NCI-H2196 (cell line): ENCODE data around the gene USH1G.
"Not testable (repeated sequence)": the region's sequence is repeated elsewhere in the genome, so short reads cannot be mapped to it uniquely, and the experiment has no call there.

Experiments
- DNase-seq: peaks from one replicate; lab custom pipeline; 2025; ENCODE audit not compliant: unreplicated experiment; lab: John Stamatoyannopoulos, UW

The USH1G gene

GRCh38 chr17:74935585-74936469, 12.8 kb upstream of the USH1G start, which contains the start of gene OTOP3:
OTOP3 (plus strand) TSS chr17:74935898; CDS start chr17:74935922, 24 bp downstream.
- no peak for DNase-seq

- DNase-seq, result no peak
Measured at GRCh38 chr17:74935048-74935447, 12.0 kb upstream of the USH1G start.

GRCh38 chr17:74930535-74931036, 7.5 kb upstream of the USH1G start:
- no peak for DNase-seq

GRCh38 chr17:74928786-74929185, 5.7 kb upstream of the USH1G start:
- no peak for DNase-seq

DNA sequence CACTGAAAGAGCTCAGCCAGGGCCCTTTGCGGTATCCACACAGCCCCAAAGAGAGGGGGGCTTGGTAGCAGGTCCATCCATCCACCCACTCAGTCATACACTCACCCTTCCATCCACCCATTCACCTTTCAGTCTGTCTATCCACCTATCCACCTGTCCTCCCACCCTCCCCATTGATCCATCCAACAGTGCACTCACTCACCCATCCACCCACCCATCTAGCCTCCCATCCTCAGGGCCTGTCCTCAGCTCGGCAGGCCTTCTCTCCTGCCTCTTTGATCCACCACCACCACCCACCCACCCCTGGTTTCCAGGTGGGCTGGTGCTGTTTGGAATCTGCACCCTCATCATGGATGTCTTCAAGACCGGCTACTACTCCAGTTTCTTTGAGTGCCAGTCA, 2.2 kb upstream of the USH1G start:
- no peak for DNase-seq

DNA sequence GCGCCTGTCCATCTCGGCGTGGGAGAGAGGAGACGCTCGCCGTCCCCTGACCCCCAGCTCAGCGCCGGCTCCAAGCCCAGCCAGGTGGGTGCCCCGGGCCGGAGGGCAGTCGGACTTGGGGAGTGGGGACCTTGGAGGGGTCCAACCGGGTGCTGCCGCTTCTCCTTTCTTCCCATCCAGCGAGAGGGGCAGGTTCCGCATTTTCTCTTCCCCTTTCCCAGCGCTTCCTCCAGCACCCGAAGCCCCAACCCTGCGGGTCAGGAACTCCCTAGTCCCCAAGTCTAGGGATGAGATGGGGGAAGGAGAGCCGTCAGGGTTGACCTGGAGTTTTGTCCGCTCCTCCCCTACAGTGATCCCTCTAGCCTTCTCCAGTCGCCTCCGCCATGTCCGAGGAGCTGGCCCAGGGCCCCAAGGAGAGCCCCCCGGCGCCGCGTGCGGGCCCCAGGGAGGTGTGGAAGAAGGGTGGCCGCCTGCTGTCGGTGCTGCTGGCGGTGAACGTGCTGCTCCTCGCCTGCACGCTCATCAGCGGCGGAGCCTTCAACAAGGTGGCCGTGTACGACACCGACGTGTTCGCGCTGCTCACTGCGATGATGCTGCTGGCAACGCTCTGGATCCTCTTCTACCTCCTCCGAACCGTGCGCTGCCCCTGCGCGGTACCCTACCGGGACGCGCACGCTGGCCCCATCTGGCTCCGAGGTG, 1.3 kb upstream of the USH1G start, which contains the start of gene OTOP2:
TSS of gene OTOP2 (plus strand) at position 24 of the 699 bp plus-strand sequence. CDS start at position 384, 360 bp downstream.
- no peak for DNase-seq

GRCh38 chr17:74923538-74924249, 639 bp upstream of the USH1G start:
- peak; percentile 82 for DNase-seq

- no peak for DNase-seq
Measured at GRCh38 chr17:74922172-74922571, 883 bp downstream of the USH1G start.

- no peak for DNase-seq
Measured at GRCh38 chr17:74921769-74922168, 1.3 kb downstream of the USH1G start.

GRCh38 chr17:74921026-74921681, 1.9 kb downstream of the USH1G start:
- DNase-seq, result no peak

- DNase-seq, result no peak
Measured at GRCh38 chr17:74920642-74921025, 2.4 kb downstream of the USH1G start.

- no peak for DNase-seq
Measured at GRCh38 chr17:74920306-74920620, 2.8 kb downstream of the USH1G start.

GRCh38 chr17:74919440-74920305, 3.4 kb downstream of the USH1G start:
- no peak for DNase-seq

DNA sequence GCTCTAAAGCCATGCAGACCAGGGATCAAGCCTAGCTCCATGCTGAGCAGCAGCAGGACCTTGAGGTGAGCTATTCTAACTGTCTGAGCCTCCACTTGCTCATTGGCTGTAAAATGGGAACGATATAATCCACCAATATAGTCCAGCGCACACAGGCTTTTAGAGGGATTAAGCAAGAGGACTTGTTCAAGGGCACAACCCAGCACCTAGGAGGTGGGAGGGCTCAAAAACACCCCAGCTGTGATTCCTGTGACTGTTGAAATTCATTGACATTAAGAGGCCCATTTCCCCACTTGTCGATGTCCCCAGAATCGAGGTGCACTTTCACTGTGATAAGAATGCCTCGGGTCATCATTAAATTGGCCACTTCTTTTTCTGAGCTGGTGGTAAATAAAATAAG, 4.1 kb downstream of the USH1G start:
- DNase-seq, result no peak

GRCh38 chr17:74917430-74917829, 5.6 kb downstream of the USH1G start:
- DNase-seq, result no peak

GRCh38 chr17:74916851-74917199, 6.2 kb downstream of the USH1G start:
- no peak for DNase-seq

DNA sequence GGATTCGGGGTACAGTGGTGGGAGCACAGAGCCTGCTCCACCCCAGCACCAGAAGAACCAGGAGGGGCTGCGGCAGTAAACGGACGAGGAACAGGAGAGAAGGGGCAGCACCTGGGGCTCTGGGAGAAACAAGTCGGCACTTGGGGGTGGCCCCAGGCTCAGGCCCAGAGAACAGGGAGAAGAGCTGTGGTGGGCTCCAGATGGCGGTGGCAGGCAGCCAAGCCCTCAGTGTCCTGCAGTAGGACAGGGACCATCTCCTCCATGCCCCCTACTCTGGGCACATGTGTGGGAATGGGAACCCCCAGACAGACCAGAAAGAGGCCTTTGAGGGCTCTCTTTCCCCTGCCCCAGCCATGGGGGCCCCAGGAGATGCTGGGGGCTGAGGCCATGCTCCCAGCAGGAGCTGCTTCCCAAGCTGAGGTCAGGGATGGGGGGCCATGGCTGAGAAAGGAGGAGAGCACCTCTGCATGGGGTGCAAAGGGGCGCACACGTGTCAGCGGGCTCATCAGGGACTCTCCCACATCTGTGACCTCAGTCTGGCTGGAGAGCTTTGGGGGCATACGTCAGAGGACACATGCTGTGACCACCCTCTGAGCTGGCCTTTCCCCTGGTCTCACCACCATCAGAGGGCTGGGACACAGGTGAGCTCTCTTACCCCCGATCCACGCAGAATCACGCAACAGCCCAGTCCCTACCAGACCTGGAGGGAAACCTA, 6.8 kb downstream of the USH1G start:
- DNase-seq, result no peak

- DNase-seq, result not testable (repeated sequence)
Measured at GRCh38 chr17:74911423-74911822, 11.6 kb downstream of the USH1G start.

DNA sequence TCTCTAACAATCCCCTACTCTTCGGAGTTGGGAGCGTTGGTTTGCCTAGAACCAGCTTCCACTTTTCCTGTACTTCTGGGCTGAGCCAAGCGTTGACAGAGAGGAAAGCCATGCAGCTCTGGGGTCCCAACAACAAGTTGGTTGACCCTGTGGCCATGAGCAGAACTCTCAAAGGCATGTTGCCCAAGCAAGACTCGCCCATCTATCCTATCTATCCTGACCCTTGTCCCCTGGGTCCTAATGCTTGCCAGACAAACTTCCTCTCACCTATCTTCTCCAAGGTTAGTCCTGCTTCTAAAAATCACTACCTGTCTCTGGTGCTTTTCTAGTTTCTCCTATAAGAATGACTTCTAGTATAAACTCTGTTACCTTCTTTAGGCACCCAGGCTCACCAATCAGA, 14.0 kb downstream of the USH1G start:
- not testable (repeated sequence) for DNase-seq
